Measurements from ENCODE around the gene SFR1.

The SFR1 gene, protein sequence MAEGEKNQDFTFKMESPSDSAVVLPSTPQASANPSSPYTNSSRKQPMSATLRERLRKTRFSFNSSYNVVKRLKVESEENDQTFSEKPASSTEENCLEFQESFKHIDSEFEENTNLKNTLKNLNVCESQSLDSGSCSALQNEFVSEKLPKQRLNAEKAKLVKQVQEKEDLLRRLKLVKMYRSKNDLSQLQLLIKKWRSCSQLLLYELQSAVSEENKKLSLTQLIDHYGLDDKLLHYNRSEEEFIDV

DNA sequence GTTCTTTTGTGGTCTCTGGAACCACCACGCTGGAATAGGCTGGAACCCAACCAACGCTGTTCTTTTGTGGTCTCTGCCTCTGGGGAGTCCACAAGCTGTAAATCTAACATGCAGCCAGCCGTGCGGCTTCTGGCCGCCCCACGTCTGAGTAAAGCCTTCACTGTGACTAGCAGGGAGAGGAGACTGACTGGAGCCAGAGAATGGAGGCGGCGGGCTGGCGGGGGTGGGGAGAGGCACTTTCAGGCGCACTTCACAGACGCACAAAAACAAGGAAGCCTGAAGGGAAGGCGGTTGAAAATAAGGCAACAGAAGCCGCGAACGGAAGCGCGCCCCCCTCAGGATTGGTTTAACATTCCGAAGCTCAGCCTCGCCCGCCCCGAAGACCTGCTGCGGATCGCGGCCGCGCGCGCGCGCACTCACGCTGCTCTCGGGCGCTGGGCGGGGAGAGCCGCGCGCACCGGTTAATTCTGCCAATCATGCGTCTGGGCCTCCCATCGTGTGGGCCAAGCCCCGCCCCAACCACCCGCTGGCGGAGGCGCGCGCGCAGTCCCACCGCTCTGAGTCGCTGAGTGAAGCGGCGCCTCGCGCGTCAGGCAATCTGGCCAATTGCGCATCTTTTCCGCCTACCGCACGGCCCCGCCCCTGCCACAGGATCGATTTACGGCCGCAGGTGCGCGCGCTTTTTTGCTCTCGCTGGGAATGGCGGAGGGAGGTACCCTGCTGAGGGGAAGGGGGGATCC lies at the start of gene SFR1:
TSS of gene SFR1 (plus strand) at position 687 of the 740 bp plus-strand sequence. CDS start at position 700, 13 bp downstream.
- DNase-seq: peak; percentile 97

DNA sequence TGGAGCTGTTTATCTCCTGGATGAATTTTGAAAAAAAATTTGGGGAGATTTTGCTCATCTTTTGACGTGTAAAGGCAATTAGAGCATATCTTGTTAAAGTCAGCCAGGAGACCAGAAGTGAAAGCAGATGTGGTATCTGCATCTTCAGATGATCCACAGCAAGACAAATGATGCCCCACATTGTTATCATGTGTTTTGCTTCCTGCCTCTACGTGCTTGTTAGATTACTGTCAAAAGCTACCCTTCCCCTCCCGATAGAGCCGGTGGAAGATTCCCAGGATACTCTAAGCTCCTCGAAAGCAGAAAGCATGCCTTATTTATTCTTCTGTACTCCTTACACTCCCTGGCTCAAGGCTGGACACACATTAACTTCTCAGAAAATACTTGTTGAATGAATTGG lies 49.2 kb upstream of the SFR1 start:
- no peak for DNase-seq

DNA sequence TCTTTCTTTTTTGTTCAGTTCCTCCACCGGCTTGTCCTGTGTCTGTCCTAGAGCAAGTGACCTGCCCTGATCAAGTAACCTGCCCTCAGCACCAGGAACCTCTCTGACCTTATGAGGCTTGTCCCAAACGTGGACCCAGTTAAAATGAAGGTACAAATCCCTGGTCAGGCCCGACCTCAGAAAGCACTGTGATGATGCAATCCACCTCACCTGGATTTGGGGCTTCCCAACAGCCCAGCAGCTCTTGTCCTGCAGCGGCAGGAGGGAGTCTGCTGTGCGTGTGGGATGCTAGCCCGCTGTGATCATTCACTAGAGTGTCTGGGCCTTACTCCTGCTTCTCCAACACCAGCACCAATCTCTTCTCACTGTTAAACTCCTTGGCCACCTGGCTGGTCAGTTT lies 47.5 kb upstream of the SFR1 start:
- no peak for DNase-seq

DNA sequence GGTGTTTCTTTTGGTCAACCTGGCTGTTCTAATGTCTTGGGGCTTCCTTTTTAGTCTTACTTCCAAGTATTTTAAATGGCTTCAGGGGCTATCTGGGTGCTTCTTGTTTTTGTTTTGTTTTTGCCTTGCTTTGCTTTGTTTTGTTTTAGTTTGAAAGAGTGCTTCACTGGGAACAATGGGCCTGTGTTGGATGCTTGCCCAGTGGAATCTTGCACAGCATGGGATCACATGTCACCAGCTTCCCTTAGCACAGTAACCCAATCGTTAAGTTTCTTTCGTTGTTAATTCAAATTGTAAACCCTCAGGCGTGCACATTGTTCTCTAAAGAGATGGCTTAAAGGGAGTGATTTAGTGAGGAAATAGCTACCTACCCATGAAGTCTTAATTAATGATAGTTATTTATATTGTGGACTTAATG lies 45.2 kb upstream of the SFR1 start:
- peak; percentile 72 for DNase-seq

DNA sequence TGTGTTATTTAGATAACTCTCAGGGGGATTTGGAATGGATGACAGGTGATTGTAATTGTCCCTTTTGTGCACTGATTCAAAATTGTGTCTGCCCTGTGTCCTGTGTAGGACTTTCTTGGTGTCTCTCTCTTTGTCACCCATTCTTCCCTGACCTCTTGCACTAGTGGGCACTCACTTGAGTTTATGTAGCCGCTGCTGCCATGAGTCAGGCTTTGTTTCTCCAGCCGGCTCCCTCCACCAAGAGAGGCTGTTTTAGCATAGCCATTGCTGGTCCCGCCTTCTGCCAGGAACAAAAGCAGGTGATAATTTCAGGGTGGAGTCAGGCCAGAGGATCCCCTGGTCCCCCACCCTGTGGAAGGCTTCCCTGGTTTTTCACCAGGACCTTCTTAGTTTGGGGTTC lies 44.7 kb upstream of the SFR1 start:
- no peak for DNase-seq

DNA sequence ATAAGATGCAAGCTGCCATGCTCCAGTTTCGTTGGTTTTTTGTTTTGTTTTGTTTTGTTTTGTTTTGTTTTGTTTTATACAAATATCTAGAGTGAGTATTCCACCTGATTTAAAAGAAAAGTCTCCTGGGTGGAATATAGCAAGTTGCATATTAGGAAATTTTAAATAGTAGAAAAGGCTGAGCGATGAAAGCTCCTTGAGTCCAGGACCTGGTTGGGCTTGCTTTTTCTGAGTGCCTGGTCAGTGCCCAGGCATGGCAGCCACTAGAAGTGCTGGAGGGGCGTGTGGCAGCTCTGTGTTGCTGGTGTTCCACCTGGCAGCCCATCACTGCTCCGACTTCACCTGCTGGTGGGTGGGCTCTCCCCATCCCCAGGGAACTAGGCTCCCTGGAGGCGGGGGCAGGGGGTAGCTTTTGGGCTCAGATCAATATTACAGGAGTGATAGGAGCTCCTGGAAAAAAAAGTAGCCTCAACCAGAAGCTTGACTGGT lies 44.3 kb upstream of the SFR1 start:
- no peak for DNase-seq

DNA sequence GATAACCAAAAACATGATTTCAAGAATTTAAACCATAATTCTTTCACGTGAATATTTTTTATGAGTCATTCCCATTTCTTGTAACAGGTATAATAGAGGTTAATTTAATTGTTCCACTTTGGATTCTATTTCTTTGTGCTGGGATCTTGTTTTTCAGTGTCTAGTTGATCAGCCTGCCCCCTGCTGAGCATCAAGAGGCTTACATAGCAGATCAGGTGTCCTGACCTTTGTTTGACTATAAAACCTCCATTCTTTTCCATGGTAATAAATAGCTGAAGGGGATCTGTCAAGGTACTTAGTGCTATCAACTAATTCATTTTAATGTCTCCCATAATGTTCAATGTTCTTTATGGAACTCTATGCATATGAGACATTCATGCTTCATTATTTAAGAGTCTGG lies 41.2 kb upstream of the SFR1 start:
- peak; percentile 8 for DNase-seq

DNA sequence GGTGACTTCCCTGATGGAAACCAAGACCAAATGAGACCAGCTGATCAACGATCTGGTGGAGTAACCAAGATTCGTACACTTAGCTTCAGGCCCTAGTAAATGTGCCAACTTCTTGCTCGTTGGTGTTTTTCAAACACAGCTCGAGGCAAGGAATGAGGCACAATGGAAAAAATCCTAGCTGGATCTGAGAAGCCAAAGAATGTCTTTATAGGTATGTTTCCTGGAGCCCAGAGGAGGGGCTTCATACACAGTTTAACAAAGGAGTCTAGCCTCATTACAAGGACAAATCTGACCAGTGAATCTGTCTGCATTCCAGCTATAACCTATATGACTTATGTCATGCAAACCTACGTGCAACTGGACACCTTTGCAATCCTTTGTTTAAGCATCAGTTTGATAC lies 40.0 kb upstream of the SFR1 start:
- DNase-seq: no peak

DNA sequence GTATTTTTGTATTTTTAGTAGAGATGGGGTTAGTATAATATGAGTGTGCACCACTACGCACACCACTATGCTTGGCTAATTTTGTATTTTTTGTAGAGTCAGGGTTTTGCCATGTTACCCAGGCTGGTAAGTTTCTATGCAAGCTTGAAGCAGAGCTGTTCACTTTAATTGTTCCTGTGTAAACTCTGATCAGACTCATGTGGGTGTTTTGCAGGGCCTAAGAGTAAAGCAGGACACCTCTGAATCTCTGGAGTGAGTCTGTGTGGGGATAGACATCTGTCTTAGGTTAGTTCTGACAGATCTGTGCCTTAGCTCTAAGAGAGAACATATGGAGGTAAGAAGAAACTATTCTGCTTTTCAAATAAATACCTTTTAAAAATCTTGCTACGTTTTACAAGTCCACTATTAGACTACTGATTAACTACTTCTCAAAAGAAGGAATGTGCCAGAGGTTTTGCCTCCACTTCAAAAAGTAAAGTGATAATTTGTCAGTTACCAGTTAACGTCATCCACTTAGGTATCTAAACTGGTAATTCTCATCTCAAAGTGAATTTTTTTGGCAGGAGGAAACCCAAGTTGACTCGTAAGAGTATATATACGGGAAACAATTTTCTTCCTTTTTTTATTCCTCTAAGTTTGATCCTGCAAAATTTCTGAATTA lies 37.4 kb upstream of the SFR1 start:
- DNase-seq: no peak

DNA sequence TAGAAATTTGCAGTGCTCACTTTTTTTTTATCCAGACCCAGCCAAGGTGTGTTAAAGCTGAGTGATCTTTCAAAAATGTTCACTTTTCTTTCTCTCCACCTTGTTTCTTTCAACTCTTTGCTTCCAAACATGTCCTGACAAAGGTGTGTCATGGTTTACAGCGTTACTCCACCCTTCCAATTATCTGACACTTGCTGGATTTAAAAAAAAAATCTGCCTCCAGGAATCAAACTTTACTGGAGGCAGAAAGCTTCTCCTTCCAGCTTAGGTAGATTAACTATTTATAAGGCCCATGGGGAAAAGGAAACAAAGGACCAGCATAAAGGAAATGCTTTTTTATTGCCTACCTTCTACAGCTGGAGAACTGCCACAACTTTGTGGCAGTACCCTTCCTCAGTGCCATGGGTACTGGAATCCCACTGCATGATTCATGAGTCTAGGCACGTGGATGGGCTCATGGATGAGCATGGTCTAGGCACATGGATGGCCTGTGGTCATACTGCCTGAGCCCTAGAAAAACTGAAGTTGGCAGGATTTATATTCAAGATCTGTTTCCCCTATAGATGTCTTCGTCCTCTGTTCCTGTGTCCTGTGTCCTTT lies 36.1 kb upstream of the SFR1 start, which contains the start of gene COL17A1:
TSS of gene COL17A1 (minus strand) at position 80 of the 600 bp plus-strand sequence. CDS start 5,207 bp downstream, outside the sequence.
- DNase-seq: no peak

DNA sequence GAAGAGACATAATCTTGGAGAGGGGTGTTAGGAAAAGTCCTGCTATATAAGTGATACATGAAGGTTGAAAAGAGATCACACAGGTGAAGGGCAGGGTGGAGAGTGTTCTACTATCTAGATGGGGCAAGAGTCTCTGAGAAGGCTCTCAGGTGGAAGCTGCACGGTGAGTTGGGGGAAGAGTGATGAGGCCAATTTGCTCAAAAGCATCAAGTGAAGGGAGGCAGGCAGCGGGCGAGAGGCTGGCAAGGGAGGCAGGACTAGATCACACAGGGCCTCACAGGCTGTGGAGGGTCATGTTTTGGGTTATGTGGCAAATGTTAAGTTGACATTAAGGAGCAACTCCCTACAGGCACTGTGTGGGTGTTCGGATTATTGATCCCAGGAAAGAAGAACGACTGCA lies 33.7 kb upstream of the SFR1 start:
- DNase-seq: no peak

DNA sequence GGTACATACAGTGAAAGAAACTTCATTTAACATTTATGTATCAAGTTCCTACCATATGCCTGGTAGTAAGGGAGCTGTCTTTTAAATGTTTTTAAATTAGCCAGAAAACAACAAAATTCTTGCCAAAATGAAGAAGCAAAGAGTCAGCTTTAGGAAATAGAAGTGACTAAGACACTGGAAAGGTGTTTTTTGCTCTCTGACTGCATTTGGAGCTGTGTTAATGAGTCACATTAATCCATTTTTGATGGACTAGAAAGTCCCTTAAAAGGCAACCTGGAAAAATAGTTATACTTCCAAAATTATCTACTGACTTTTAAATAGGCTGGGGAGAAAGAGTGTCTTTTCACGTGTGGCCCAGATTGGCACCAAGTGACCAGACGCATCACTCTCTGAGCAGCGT lies 32.4 kb upstream of the SFR1 start:
- no peak for DNase-seq

DNA sequence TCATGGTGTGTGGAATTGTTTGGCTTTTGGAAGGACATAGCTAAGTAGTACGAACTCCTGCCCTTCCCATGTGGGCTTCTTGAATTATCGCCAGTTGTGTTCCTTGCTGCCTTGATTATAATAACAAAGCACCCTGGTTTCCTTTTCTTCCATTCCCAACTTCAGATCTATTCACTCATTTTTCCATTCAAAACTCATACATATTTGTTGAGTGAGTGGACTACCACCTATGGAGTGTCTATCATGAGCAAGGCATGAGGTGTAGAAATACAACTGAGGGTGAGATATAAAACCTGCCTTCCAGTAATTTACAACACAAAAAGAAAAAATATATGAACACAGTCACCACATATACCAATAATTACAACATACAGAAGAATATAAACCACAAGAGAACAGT lies 31.4 kb upstream of the SFR1 start:
- DNase-seq: no peak

DNA sequence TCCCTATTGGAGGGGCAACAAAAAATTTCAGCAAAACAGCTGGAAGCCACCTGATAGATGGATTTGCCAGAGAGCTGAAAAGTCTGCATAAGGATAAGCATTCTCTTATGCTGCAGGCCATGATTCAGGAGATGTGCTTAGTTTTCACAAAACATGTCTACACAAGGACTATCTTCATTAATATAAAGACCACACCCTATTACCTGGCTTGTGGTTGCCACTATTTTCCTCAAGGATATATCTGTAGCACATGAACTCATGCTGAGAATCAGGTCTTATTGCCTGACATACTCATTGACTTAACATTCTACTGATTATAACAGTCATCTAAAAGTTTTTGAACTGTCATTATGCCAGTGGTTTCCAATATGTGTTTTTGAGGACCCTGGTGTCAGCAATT lies 29.2 kb upstream of the SFR1 start:
- DNase-seq: no peak

DNA sequence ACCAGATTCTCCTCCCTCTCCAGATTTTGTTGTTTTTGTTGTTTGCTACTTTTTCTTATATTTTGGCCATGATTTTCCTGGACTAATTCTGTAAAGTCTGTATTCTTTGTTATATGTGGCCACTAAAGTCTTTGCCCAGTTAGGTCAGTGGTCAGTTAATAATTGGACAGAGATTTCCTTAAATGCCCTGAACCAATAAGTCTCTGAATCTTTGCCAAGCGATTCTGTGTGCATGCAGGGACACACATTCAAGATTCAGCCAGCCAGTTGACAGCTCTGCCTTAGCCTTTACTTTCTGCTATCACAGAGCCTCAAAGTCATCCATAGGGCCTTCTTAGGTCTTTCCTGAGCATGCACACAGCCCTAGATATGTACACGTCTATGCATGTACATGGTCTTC lies 25.3 kb upstream of the SFR1 start:
- no peak for DNase-seq

DNA sequence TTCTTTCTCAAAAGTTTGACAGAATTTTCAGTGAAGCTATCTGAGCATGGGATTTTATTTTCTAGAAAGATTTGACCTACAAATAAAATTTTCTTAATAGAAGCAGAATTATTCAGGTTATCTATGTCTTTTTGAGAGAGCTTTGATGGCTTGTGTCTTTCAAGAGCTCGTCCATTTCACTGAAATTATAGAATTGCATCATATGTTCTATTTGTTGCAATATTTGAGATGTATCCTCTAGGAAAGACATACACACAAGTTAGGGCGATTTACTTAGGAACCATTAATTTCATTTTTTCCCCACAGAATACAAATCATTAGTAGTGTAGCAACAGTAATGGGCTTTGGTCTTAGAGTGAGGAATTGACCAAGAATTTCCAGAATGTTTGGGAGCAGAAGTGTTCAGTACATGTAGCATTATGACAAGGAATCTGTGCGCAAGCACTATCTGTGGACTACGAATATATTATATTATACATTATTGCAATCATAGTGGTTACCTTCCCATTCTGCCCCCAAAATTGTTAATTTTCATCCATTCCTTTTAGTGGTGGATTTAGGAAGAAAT lies 23.5 kb upstream of the SFR1 start:
- no peak for DNase-seq

DNA sequence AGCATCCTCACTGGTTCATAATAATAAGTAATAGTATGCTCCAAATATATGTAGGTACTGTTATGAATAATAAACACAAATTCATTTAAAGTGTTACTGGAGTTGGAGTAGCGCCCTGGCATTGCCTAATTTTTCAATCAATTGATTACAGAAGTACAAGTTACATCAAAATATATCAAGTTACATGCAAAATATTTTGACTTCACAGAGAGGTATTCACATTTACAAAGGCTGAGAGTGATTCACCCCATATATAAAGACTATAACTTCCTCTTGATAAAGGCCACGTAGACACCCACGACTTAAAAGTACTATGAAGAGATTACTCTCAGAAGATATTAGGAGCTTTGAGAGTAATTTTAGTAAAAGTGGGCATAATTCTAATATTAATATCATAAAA lies 22.7 kb upstream of the SFR1 start:
- DNase-seq: no peak

DNA sequence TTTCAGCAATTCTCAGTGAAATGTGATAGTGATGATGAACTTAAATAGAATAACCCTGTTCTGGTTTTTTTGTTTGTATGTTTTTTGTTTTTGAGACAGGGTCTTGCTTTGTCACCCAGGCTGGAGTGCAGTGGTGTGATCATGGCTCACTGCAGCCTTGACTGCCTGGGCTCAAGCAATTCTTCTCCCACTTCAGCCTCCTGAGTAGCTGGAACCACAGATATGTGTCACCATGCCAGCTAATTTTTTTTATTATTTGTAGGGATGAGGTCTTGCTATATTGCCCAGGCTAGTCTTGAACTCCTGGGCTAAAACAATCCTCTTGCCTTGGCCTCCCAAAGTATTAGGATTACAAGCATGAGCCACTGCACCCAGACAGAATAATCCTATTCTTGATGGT lies 22.0 kb upstream of the SFR1 start:
- no peak for DNase-seq

DNA sequence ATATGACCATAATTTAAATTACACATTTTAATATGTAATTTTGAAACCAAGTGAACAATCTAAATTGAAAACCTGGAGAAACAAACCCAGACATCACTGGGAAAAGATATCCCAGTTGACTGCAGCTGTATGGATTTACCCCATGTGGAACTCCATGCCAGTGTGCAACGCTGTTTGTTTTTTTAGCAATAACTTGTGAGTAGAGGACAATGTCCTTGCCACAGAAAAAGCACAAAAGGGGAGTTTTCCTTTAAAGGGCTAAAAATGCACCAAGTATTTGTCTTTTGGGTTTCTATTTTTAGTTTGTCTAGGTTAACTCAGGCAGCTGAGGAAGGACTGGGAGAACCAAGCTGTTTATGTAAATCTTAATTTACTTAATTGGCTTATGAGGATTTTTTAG lies 21.2 kb upstream of the SFR1 start:
- DNase-seq: no peak

DNA sequence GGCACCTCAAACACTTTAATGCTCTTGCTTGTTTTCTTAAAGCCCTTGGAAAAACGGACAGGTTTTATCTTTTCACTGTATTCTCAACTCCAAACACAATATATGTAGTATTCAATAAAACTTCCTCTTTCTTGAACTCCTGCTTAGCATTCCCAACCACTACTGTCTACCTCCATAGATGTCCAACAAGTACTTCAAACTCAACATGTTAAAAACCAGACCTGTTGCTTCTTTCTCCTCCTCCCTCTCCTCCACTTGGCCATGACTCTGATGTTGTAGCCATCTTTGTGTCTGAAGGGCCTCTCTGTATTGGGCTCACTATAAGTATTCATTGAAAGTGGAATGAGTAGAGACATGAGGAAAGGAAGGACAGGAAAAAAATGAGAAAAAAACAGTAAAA lies 20.1 kb upstream of the SFR1 start:
- no peak for DNase-seq

DNA sequence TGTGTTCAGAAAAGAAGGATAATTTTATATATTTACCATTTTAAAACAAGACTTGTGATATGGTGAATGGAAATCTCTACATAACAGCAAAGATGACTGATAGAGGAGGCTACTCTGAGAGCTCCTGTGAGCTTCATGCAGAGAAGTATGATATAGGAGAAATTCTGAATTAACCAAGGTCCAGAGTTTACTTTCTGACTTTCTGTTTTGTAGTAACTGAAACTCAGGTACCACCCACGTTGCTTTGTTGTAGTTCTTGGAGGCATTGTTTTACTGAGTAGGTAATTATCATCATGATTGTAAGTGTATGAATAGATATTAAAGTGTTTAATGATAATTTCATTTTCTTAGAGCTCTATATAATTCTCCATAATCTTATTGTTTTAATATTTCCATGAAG lies 18.0 kb upstream of the SFR1 start:
- no peak for DNase-seq

DNA sequence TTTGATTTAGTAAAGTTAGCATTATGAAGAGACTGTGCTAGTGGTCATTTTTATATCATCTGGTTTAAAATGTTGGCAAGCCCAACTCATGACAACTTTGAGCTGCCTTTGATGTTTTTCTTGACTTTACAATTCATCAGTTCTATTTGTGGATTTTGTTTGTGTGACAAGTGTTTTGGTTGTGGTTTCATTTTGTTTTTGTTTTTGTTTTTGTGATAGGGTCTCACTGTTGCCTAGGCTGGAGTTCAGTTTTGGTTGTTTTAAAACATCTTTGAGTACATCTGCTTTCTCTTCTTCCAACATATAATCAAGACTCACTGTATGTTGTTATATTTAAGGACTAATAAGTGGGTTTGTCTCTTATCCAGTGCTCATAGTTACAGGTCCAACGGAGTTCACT lies 17.6 kb upstream of the SFR1 start:
- DNase-seq: no peak

DNA sequence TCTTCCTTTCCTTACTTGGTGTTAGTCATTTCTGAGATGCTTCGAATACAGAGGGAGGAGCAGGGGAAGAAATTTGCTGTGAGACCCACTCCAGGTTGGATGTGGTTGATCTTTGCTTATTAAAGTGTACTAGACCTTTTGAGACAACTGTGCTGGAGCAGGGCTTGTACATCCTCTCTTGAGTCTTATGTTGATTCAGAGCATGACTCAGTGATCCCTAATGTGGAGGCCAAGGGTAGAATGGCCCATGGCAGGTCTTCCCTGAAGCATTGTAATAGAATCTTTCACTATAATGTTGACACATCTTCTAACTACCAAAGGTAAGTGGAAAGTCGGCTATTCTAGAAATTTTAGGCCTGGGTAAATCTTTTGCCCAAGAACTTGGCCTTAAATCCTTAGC lies 17.0 kb upstream of the SFR1 start:
- no peak for DNase-seq
